Measurements from ENCODE around the gene MRTFA. TPM values are rescaled to one million over a fixed set of nuclear protein-coding genes. Genes with fewer than 3 reads are reported as not detected.

MRTFA gene
- total RNA-seq, 2 experiments from 2014 or later: 47.7 to 66.9 TPM

GRCh38 chr22:40679964-40680818 is 43.7 kb upstream of the MRTFA start:
- Histone ChIP-seq H3K4me3 (ENCODE audit: low read depth, low read length, poor library complexity, severe bottlenecking) (no peak overlapping the region), H2AFZ (ENCODE audit: low read length) (no peak overlapping the region), H3K4me1 (ENCODE audit: insufficient read depth, low read length, poor library complexity, severe bottlenecking) (peaks cover 22% of the 10 kb centered on the region), H3K9me3 (ENCODE audit: low read length) (no peaks in the 10 kb centered on the region), H3K36me3 (ENCODE audit: insufficient read depth, low read length) (no peaks in the 10 kb centered on the region), H3K9me2 (ENCODE audit: insufficient read depth, low read length) (no peaks in the 10 kb centered on the region), H4K20me1 (ENCODE audit: insufficient read depth, low read length) (no peaks in the 10 kb centered on the region), H3K27ac (ENCODE audit: low read depth, low read length, poor library complexity, severe bottlenecking) (no peak overlapping the region), H3K4me2 (ENCODE audit: low read length) (no peak overlapping the region), H3K79me2 (ENCODE audit: insufficient read depth, low read depth, low read length) (no peaks in the 10 kb centered on the region)
- ChIA-PET CTCF (ENCODE audit: unreplicated experiment) (no interaction called here), POLR2A (no interaction called here)
- intact Hi-C loops (cut with micrococcal nuclease; ENCODE audit: unreplicated experiment): no loop called here
- BruUV-seq (replicated peaks): no TSS peak
- TF ChIP-seq EZH2phosphoT487 (IDR thresholded peaks at IDR 0.05; ENCODE audit: borderline replicate concordance, low read depth, low read length) (no peak), CTCF (conservative IDR thresholded peaks at IDR 0.05; ENCODE audit: low read length) (no peak)
- no peak for DNase-seq (ENCODE audit: low spot score)

GRCh38 chr22:40679249-40679963 is 42.9 kb upstream of the MRTFA start, which contains the start of gene MCHR1:
MCHR1 (plus strand) TSS chr22:40679484; CDS start chr22:40679653, 169 bp downstream.
- Histone ChIP-seq H3K36me3 (ENCODE audit: insufficient read depth, low read length) (no peaks in the 10 kb centered on the region), H3K79me2 (ENCODE audit: insufficient read depth, low read depth, low read length) (no peaks in the 10 kb centered on the region), H3K4me1 (ENCODE audit: insufficient read depth, low read length, poor library complexity, severe bottlenecking) (peaks cover 20% of the 10 kb centered on the region), H4K20me1 (ENCODE audit: insufficient read depth, low read length) (no peaks in the 10 kb centered on the region), H3K4me3 (ENCODE audit: low read depth, low read length, poor library complexity, severe bottlenecking) (no peak within 1 kb of the TSS), H3K4me2 (ENCODE audit: low read length) (no peak within 1 kb of the TSS), H3K27ac (ENCODE audit: low read depth, low read length, poor library complexity, severe bottlenecking) (no peak within 1 kb of the TSS), H3K9me3 (ENCODE audit: low read length) (no peaks in the 10 kb centered on the region), H2AFZ (ENCODE audit: low read length) (no peak within 1 kb of the TSS), H3K9me2 (ENCODE audit: insufficient read depth, low read length) (no peaks in the 10 kb centered on the region)
- ChIA-PET CTCF (ENCODE audit: unreplicated experiment) (no interaction called here), POLR2A (interaction anchor here (0.5 kb wide), 1 partner anchor 190 kb away, joined by 3 read pairs; no protein-coding TSS in a partner anchor)
- no peak for DNase-seq (ENCODE audit: low spot score)
- BruUV-seq (replicated peaks): no TSS peak
- intact Hi-C loops (cut with micrococcal nuclease; ENCODE audit: unreplicated experiment): no loop called here
- TF ChIP-seq EZH2phosphoT487 (IDR thresholded peaks at IDR 0.05; ENCODE audit: borderline replicate concordance, low read depth, low read length) (no peak), CTCF (conservative IDR thresholded peaks at IDR 0.05; ENCODE audit: low read length) (no peak)
